Memory B cell (primary cell): Measurements from ENCODE around the gene TRIM32.

Experiments used
- ATAC-seq: fragments of 150-1000 bp; cut with Tn5 transposase; 2 replicates; pipeline ENCODE4 v1.10.0; 2021; ENCODE audit warnings: low read depth, mild to moderate bottlenecking, moderate library complexity
- DNase-seq, 2 donors: peaks; one replicate each; pipeline ENCODE4 v3.0.0; 2022; ENCODE audit warnings: low spot score in 2 of 2
- H3K27ac Mint-ChIP-seq: one replicate; pipeline ENCODE4 v1.8.0; 2022; ENCODE audit warnings: mild to moderate bottlenecking, moderate library complexity, mixed read lengths
- H3K27me3 Mint-ChIP-seq: one replicate; pipeline ENCODE4 v1.8.0; 2022; ENCODE audit warnings: mixed read lengths
- H3K36me3 Mint-ChIP-seq: one replicate; pipeline ENCODE4 v1.8.0; 2022; ENCODE audit warnings: mild to moderate bottlenecking, mixed read lengths
- H3K4me1 Mint-ChIP-seq: one replicate; pipeline ENCODE4 v1.8.0; 2022; ENCODE audit warnings: mixed read lengths
- H3K4me3 Mint-ChIP-seq: one replicate; pipeline ENCODE4 v1.8.0; 2022; ENCODE audit warnings: mild to moderate bottlenecking, moderate library complexity, mixed read lengths
- H3K9me3 Mint-ChIP-seq: one replicate; pipeline ENCODE4 v1.8.0; 2022; ENCODE audit warnings: mixed read lengths

TRIM32 gene

GRCh38 chr9:116687074-116687753, at the start of gene TRIM32:
TSS of gene TRIM32 (plus strand) at chr9:116687305. CDS start at chr9:116697743, 10,438 bp downstream.
- Mint-ChIP-seq H3K36me3 (peaks cover 2% of the 10 kb centered on the region), H3K4me1 (peaks cover 34% of the 10 kb centered on the region), H3K27me3 (no peaks in the 10 kb centered on the region), H3K9me3 (no peaks in the 10 kb centered on the region), H3K27ac (peak within 1 kb of the TSS; percentile 29), H3K4me3 (peak within 1 kb of the TSS; percentile 95)
- DNase-seq (peak; percentile 95 to 98), ATAC-seq (peak; percentile 96)

- Mint-ChIP-seq H3K9me3 (no peaks in the 10 kb centered on the region), H3K4me3 (no peak overlapping the region), H3K27me3 (no peaks in the 10 kb centered on the region), H3K27ac (no peak overlapping the region), H3K36me3 (peaks cover 4% of the 10 kb centered on the region), H3K4me1 (no peaks in the 10 kb centered on the region)
- DNase-seq (no peak), ATAC-seq (no peak)
Measured at GRCh38 chr9:116639251-116639741, 47.8 kb upstream of the TRIM32 start.

GRCh38 chr9:116641292-116642059, 45.6 kb upstream of the TRIM32 start:
- no peak overlapping the region for H3K4me3 Mint-ChIP-seq
- ATAC-seq (no peak), DNase-seq (no peak)
- no peaks in the 10 kb centered on the region for H3K9me3 Mint-ChIP-seq
- H3K36me3 Mint-ChIP-seq = peaks cover 4% of the 10 kb centered on the region
- H3K27ac Mint-ChIP-seq = no peak overlapping the region
- no peaks in the 10 kb centered on the region for H3K27me3 Mint-ChIP-seq
- H3K4me1 Mint-ChIP-seq = no peaks in the 10 kb centered on the region

GRCh38 chr9:116643691-116644090, 43.4 kb upstream of the TRIM32 start:
- Mint-ChIP-seq H3K4me3 (no peak overlapping the region), H3K9me3 (no peaks in the 10 kb centered on the region), H3K27me3 (no peaks in the 10 kb centered on the region), H3K27ac (no peak overlapping the region), H3K36me3 (peaks cover 7% of the 10 kb centered on the region), H3K4me1 (no peaks in the 10 kb centered on the region)
- ATAC-seq (no peak), DNase-seq (no peak)

GRCh38 chr9:116644091-116644688, 42.9 kb upstream of the TRIM32 start:
- Mint-ChIP-seq H3K9me3 (no peaks in the 10 kb centered on the region), H3K27ac (no peak overlapping the region), H3K4me1 (no peaks in the 10 kb centered on the region), H3K27me3 (no peaks in the 10 kb centered on the region), H3K36me3 (peaks cover 7% of the 10 kb centered on the region), H3K4me3 (no peak overlapping the region)
- ATAC-seq (no peak), DNase-seq (no peak)

- Mint-ChIP-seq H3K4me3 (no peak overlapping the region), H3K36me3 (peaks cover 11% of the 10 kb centered on the region), H3K4me1 (no peaks in the 10 kb centered on the region), H3K27me3 (no peaks in the 10 kb centered on the region), H3K27ac (no peak overlapping the region), H3K9me3 (no peaks in the 10 kb centered on the region)
- ATAC-seq = no peak
- no peak for DNase-seq
Measured at GRCh38 chr9:116646661-116647514, 40.2 kb upstream of the TRIM32 start.

- no peak for ATAC-seq
- no peak overlapping the region for H3K27ac Mint-ChIP-seq
- no peaks in the 10 kb centered on the region for H3K4me1 Mint-ChIP-seq
- H3K4me3 Mint-ChIP-seq = no peak overlapping the region
- no peaks in the 10 kb centered on the region for H3K9me3 Mint-ChIP-seq
- no peaks in the 10 kb centered on the region for H3K27me3 Mint-ChIP-seq
- no peak for DNase-seq
- peaks cover 11% of the 10 kb centered on the region for H3K36me3 Mint-ChIP-seq
Measured at GRCh38 chr9:116647515-116647809, 39.6 kb upstream of the TRIM32 start.

GRCh38 chr9:116653348-116654058, 33.6 kb upstream of the TRIM32 start:
- ATAC-seq (no peak), DNase-seq (no peak)
- Mint-ChIP-seq H3K27me3 (no peaks in the 10 kb centered on the region), H3K36me3 (peaks cover 5% of the 10 kb centered on the region), H3K4me3 (no peak overlapping the region), H3K9me3 (no peaks in the 10 kb centered on the region), H3K4me1 (no peaks in the 10 kb centered on the region), H3K27ac (no peak overlapping the region)

- Mint-ChIP-seq H3K36me3 (peaks cover 5% of the 10 kb centered on the region), H3K27me3 (no peaks in the 10 kb centered on the region), H3K27ac (no peak overlapping the region), H3K4me3 (no peak overlapping the region), H3K9me3 (no peaks in the 10 kb centered on the region), H3K4me1 (no peaks in the 10 kb centered on the region)
- no peak for ATAC-seq
- DNase-seq = no peak
Measured at GRCh38 chr9:116654059-116654355, 33.1 kb upstream of the TRIM32 start.

GRCh38 chr9:116656501-116656971, 30.6 kb upstream of the TRIM32 start:
- Mint-ChIP-seq H3K27ac (no peak overlapping the region), H3K4me3 (no peak overlapping the region), H3K27me3 (no peaks in the 10 kb centered on the region), H3K4me1 (no peaks in the 10 kb centered on the region), H3K36me3 (no peaks in the 10 kb centered on the region), H3K9me3 (no peaks in the 10 kb centered on the region)
- no peak for DNase-seq
- no peak for ATAC-seq

- Mint-ChIP-seq H3K27ac (no peak overlapping the region), H3K27me3 (no peaks in the 10 kb centered on the region), H3K4me1 (no peaks in the 10 kb centered on the region), H3K9me3 (no peaks in the 10 kb centered on the region), H3K4me3 (no peak overlapping the region), H3K36me3 (no peaks in the 10 kb centered on the region)
- DNase-seq = no peak
- no peak for ATAC-seq
Measured at GRCh38 chr9:116656977-116657376, 30.1 kb upstream of the TRIM32 start.

GRCh38 chr9:116658265-116658664, 28.8 kb upstream of the TRIM32 start:
- Mint-ChIP-seq H3K9me3 (no peaks in the 10 kb centered on the region), H3K27me3 (no peaks in the 10 kb centered on the region), H3K4me3 (no peak overlapping the region), H3K27ac (no peak overlapping the region), H3K36me3 (no peaks in the 10 kb centered on the region), H3K4me1 (no peaks in the 10 kb centered on the region)
- DNase-seq (no peak), ATAC-seq (no peak)
